Measurements from ENCODE around the gene DUSP10. TPM values are rescaled to one million over a fixed set of nuclear protein-coding genes. Genes with fewer than 3 reads are reported as not detected.
A peak's percentile ranks its signal among the peaks of the same experiment; 100 is the strongest.

The DUSP10 gene
- total RNA-seq, 1 donor from 2014 or later, result 5.7 TPM

DNA sequence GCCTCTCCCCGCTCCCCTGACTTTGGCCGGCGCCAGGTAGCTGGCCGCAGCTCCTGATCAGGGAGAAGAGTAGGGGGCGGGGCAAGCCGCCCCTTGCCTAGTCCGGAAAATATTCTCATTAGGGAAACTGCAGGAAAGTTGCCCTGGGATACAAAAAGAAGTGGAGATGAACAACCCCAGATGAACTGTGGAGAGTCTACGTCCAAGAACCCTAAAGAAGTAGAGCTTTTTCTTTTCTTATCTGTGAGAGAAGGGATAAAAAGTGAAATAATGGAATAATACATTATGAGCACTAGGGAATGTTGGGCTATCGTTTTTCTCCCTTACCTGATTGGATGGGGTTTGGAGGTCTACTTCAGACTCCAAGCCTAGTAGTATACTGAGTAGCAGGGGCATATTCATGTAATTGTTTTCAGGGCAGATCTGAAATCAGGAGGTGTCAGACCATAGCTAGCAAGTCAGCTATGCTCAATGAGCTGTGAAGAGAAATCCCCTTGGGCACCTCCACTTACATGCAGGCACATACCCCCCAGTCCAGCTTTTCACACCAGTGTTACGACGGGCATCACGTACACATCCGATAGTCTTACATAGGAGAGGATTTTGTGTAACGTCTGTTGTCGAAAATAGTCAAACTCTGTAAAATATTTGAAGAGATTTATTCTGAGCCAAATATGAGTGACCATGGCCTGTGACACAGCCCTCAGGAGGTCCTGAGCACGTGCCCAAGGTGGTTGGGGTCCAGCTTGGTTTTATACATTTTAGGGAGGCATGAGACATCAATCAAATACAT, 1.7 kb upstream of the DUSP10 start:
- intact Hi-C loops (cut with DNase I), result loop anchor here (2.0 to 10.0 kb wide), 7 partner anchors 351 to 1069 kb away; partner anchors contain the start of genes AIDA and BROX
- no peaks in the 10 kb centered on the region for H3K27me3 ChIP-seq

DNA sequence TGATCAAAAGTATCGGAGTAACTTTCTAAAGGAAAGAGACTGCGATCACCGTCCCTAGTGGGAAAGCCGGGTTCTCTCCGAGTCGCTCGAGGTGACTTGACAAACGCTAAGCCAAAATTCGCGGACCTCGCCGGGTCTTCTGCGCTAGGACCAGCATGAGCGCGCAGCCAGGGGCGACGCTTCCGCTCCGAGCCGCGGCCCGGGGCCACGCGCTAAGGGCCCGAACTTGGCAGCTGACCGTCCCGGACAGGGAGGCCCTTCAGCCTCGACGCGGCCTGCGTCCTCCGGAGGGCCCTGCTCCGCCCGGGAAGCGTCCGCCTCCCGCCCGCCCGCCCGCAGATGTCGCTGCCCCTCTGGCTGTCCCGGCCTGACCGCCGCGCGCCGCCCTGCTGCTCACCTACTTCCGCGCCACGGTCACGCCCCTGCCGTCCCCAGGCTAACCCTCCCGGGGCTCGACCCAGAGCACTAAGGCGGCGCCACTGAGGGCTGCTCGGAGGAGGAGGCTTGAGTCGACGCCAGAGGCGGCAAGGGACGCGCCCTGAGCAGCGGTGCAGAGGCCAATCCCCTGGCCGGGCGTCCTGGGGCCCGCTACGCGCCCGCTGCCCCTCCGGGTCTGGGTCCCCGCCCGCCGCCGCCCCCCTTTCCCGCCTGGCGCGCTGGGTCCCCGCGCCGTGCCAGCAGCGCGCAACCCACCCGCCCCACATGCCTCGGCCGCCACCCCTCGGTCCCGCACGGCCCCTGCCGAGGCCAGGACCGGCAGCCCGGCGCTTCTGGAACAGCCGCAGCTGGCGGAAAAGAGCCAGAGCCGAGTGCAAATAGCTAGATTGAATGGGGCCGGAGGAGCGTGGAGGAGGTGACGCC, 896 bp upstream of the DUSP10 start:
- Histone ChIP-seq H3K27me3 (no peaks in the 10 kb centered on the region), H3K4me1 (no peaks in the 10 kb centered on the region), H3K36me3 (no peaks in the 10 kb centered on the region), H3K27ac (peak overlapping the region; percentile 98), H3K9me3 (no peaks in the 10 kb centered on the region), H3K4me3 (peak overlapping the region; percentile 80 to 87)
- intact Hi-C loops (cut with DNase I), result loop anchor here (1.0 to 10.0 kb wide), 8 partner anchors 350 to 1070 kb away; partner anchors contain the start of genes AIDA, BROX and HLX
- peak; percentile 3 to 34 (median 28) for TF ChIP-seq CTCF (IDR thresholded peaks at IDR 0.05)
- DNase-seq (ENCODE audit: low spot score in 2 of 2), result peak; percentile 63 to 92

More for the DNA sequence above, 1.7 kb upstream of the DUSP10 start:
- no peaks in the 10 kb centered on the region for H3K4me1 ChIP-seq
- H3K27ac ChIP-seq, result peak overlapping the region; percentile 98
- peak overlapping the region; percentile 80 to 87 for H3K4me3 ChIP-seq
- H3K36me3 ChIP-seq, result no peaks in the 10 kb centered on the region
- no peaks in the 10 kb centered on the region for H3K9me3 ChIP-seq
- DNase-seq (ENCODE audit: low spot score in 2 of 2), result no peak
- TF ChIP-seq CTCF (IDR thresholded peaks at IDR 0.05), result no peak

DNA sequence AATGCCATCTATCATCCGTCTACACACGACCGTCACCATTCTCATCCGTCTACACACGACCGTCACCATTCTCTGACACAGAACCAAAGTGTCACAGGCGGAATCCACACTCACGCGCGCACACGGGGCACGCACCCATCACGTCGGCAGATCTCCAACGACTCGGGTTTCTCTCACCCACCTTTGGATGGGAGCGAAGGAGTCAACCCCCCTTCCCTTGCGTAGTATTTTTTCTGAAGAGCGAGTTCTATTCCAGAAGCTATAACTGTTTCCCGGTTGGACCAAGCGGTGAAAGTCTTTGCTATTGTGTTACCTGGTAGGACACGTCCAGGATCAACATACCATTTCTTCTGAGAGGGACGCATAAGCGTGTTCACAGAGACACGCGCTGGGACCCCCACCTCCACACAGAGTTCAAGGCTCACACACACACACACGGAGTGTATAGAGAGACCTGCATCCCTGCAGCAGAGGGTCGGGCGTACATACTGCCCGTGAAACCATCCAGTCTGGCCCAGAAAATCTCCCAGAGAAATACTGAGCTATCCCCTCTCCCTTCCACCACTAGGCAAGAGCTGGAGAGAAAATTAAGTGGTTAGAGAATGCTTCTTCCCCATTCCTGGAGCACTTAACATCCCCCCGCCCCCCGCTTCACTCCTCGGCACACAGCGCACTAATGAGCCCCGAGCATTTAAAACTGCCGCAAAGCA, 741 bp downstream of the DUSP10 start:
- H3K27me3 ChIP-seq, result no peaks in the 10 kb centered on the region
- peak in 1 of 2 donors; percentile 66 for DNase-seq (ENCODE audit: low spot score in 2 of 2)
- H3K36me3 ChIP-seq, result no peaks in the 10 kb centered on the region
- no peak for TF ChIP-seq CTCF (IDR thresholded peaks at IDR 0.05)
- intact Hi-C loops (cut with DNase I), result loop anchor here (5.0 to 10.0 kb wide), 4 partner anchors 726 to 1071 kb away; no protein-coding TSS in a partner anchor
- H3K4me3 ChIP-seq, result peak overlapping the region; percentile 80 to 87
- no peaks in the 10 kb centered on the region for H3K4me1 ChIP-seq
- peak overlapping the region; percentile 75 to 98 for H3K27ac ChIP-seq
- no peaks in the 10 kb centered on the region for H3K9me3 ChIP-seq

DNA sequence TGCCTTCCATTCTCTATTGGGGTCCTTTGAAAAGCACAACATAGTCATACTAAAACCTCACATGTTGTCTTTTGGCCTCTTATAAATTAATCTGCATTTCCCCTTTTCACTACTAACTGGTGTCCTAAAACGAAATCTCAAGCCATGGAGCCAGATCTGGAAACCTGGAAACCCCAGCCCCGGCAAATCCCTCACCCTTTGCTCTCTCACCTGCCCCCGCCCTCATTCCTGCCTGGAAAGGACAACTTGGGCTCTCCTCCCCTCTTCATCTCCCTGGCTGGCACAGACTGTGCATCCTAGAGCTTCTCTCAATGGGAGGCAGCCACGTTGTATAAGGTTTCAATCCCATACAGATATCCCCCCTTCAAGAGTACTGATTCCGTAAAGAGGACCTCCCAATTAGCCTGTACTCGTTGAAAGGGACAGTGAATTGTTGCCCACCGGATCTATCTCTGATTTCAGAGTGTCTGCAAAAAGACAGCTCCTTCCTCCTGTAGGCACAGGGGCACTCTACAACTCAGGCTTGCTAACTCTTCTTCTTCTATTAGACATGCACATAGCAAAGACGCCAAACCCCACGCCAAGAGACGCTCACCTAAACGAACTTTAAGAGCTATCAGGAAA, 1.4 kb downstream of the DUSP10 start:
- intact Hi-C loops (cut with DNase I), result loop anchor here (5.0 to 10.0 kb wide), 4 partner anchors 727 to 1072 kb away; no protein-coding TSS in a partner anchor
- no peak overlapping the region for H3K27ac ChIP-seq
- DNase-seq (ENCODE audit: low spot score in 2 of 2), result no peak
- no peaks in the 10 kb centered on the region for H3K36me3 ChIP-seq
- no peaks in the 10 kb centered on the region for H3K27me3 ChIP-seq
- no peak for TF ChIP-seq CTCF (IDR thresholded peaks at IDR 0.05)
- no peaks in the 10 kb centered on the region for H3K4me1 ChIP-seq
- H3K9me3 ChIP-seq, result no peaks in the 10 kb centered on the region
- peak overlapping the region; percentile 80 to 87 for H3K4me3 ChIP-seq

- intact Hi-C loops (cut with DNase I), result loop anchor here (5.0 to 10.0 kb wide), 4 partner anchors 728 to 1073 kb away; no protein-coding TSS in a partner anchor
- Histone ChIP-seq H3K9me3 (no peaks in the 10 kb centered on the region), H3K4me3 (no peak overlapping the region), H3K4me1 (no peaks in the 10 kb centered on the region), H3K27me3 (no peaks in the 10 kb centered on the region), H3K27ac (no peak overlapping the region), H3K36me3 (no peaks in the 10 kb centered on the region)
- no peak for TF ChIP-seq CTCF (IDR thresholded peaks at IDR 0.05)
- no peak for DNase-seq (ENCODE audit: low spot score in 2 of 2)
Measured at GRCh38 chr1:221739677-221740025, 2.2 kb downstream of the DUSP10 start.

Data from ascending aorta (tissue), 2 donors.